ENCODE results near the gene SND1. TPM values are rescaled to one million over a fixed set of nuclear protein-coding genes. Genes with fewer than 3 reads are reported as not detected.
A peak's percentile ranks its signal among the peaks of the same experiment; 100 is the strongest.

The SND1 gene
- total RNA-seq, 4 donors from 2014 or later: 62.0 to 89.4 (median 82.1) TPM

- 91 to 93% methylated on average over 6 of the region's 6 CpGs for WGBS, 2 donors
- intact Hi-C loops (cut with DNase I; ENCODE audit: low total_unique reads): no loop called here
- H3K4me3 ChIP-seq (ENCODE audit: low read depth, poor library complexity, severe bottlenecking): no peak overlapping the region
- no peak for DNase-seq (ENCODE audit: low spot score in 2 of 2)
- TF ChIP-seq CTCF (IDR thresholded peaks at IDR 0.05) (no peak), POLR2A (IDR thresholded peaks at IDR 0.05) (no peak)
Observed at GRCh38 chr7:127907110-127908040, 255.4 kb downstream of the SND1 start.

DNA sequence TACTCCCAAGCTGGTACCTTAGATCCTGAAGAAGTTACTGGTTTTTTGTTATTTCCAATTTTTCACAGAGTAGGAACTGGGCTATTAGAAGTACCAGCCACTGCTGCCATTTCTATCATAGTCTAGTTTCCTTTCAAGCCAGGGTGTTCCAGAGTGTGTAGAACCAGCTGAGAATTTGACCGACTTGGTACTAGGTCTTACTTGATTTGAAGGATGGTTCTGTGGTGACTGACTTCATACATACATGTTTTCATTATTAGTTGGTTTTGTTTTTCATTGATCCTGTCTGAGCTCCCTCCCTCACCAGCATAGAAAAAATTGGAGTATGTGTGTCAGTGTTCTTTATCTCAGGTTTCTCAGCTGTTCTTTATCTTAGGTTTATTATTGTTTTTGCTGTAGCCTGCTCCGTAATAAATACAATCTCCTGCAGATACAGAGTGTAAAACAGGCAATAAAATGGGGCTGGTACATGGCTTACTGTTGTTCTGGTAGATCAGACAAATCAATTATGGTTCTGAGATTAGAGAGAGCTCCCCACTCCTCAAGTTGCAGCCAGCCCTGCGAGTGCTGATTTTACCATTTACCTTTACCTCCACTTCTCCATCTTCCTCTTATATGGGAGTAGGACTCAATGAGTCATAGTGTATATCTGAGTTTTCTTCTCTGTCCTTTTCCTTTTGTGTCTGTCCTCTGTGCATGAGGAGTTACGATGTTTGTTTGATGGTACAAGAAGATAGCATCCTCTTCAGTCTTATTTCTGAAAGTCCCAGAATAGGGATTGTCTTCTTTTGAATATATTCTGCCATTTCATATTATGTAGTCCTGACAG, 256.6 kb downstream of the SND1 start:
- no peak for DNase-seq (ENCODE audit: low spot score in 2 of 2)
- intact Hi-C loops (cut with DNase I; ENCODE audit: low total_unique reads): no loop called here
- H3K4me3 ChIP-seq (ENCODE audit: low read depth, poor library complexity, severe bottlenecking): no peak overlapping the region
- TF ChIP-seq POLR2A (IDR thresholded peaks at IDR 0.05) (no peak), CTCF (IDR thresholded peaks at IDR 0.05) (no peak)
- 97 to 98% methylated on average over 4 of the region's 4 CpGs for WGBS, 2 donors

GRCh38 chr7:127909424-127910152, 257.6 kb downstream of the SND1 start:
- TF ChIP-seq CTCF (IDR thresholded peaks at IDR 0.05) (no peak), POLR2A (IDR thresholded peaks at IDR 0.05) (no peak)
- H3K4me3 ChIP-seq (ENCODE audit: low read depth, poor library complexity, severe bottlenecking): no peak overlapping the region
- 96 to 97% methylated on average over 3 of the region's 3 CpGs for WGBS, 2 donors
- intact Hi-C loops (cut with DNase I; ENCODE audit: low total_unique reads): no loop called here
- peak in 1 of 2 donors; percentile 17 for DNase-seq (ENCODE audit: low spot score in 2 of 2)

GRCh38 chr7:127910670-127911069, 258.7 kb downstream of the SND1 start:
- WGBS, 2 donors: 57 to 72% methylated on average over 3 of the region's 3 CpGs
- intact Hi-C loops (cut with DNase I; ENCODE audit: low total_unique reads): no loop called here
- DNase-seq (ENCODE audit: low spot score in 2 of 2): no peak
- no peak overlapping the region for H3K4me3 ChIP-seq (ENCODE audit: low read depth, poor library complexity, severe bottlenecking)
- TF ChIP-seq CTCF (IDR thresholded peaks at IDR 0.05) (no peak), POLR2A (IDR thresholded peaks at IDR 0.05) (no peak)

- no peak for DNase-seq (ENCODE audit: low spot score in 2 of 2)
- intact Hi-C loops (cut with DNase I; ENCODE audit: low total_unique reads): no loop called here
- H3K4me3 ChIP-seq (ENCODE audit: low read depth, poor library complexity, severe bottlenecking): no peak overlapping the region
- TF ChIP-seq CTCF (IDR thresholded peaks at IDR 0.05) (no peak), POLR2A (IDR thresholded peaks at IDR 0.05) (no peak)
- 97% methylated on average over 1 of the region's 1 CpG for WGBS, 2 donors
Observed at GRCh38 chr7:127911968-127912511, 260.0 kb downstream of the SND1 start.
